ENCODE results near the gene PHYKPL.

GRCh38 chr5:178229861-178230260, 2.7 kb downstream of the PHYKPL start:
- TF ChIP-seq CTCF (optimal IDR thresholded peaks at IDR 0.05 in 1 of 3, IDR thresholded peaks at IDR 0.05 in 1 of 3, conservative IDR thresholded peaks at IDR 0.05 in 1 of 3; ENCODE audit: extremely low read depth in 1 of 3, insufficient read depth in 2 of 3, low read length in 3 of 3): no peak
- TF ChIP-seq EZH2 (IDR thresholded peaks at IDR 0.05; ENCODE audit: low read length): no peak
